Stimulated activated CD4-positive, alpha-beta T cell treated with anti-CD3 and anti-CD28 coated beads, Interleukin-2, amount 100 ng/mL, for 4 hours (primary cell): Measurements from ENCODE around the gene INTS14.
"Not testable (repeated sequence)": the region's sequence is repeated elsewhere in the genome, so short reads cannot be mapped to it uniquely, and the experiment has no call there.

Experiments used
- DNase-seq: peaks from one replicate; pipeline ENCODE4 v3.0.0-alpha.2; 2020; ENCODE audit warnings: low read depth

The INTS14 gene

DNA sequence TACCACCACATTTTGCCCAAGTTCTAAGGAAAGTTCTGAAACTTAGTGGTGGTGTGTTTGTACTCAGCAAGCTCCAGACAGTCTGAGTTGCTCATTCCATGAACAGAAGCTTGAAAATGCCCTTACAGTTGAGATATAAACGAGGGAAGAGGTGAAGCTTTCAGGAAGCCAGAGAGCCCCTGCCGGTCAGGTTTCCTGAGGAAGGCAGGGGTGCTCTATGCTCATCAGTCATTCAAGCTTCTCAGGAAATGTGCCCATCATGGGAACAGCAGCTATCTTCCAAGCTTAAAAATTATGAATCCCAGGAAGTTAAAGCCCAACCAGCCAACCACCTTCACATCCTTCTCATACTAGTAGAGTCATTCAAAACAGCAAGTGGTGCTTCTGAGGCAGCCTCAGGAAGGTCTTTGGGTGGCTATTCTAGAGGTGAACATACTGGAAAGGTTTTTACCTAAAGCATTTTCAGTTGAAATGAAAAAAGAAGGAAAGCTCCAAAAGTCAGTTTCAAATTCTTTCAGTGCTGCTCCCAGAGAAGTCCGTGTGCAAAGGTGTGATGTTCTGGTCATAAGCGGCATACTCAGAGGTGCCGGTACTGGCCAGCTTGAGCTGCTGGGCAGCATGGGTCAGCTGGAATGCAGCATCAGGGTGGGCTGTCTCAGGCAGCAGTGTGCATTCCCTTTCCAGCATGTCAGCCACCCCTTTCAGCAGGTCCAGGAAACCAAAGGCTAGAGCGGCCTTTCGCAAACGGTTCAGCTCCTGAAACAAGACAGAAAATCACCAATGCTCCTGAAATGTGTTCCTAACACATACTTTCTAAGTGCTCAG is 31.8 kb downstream of the INTS14 start:
- DNase-seq = no peak

DNA sequence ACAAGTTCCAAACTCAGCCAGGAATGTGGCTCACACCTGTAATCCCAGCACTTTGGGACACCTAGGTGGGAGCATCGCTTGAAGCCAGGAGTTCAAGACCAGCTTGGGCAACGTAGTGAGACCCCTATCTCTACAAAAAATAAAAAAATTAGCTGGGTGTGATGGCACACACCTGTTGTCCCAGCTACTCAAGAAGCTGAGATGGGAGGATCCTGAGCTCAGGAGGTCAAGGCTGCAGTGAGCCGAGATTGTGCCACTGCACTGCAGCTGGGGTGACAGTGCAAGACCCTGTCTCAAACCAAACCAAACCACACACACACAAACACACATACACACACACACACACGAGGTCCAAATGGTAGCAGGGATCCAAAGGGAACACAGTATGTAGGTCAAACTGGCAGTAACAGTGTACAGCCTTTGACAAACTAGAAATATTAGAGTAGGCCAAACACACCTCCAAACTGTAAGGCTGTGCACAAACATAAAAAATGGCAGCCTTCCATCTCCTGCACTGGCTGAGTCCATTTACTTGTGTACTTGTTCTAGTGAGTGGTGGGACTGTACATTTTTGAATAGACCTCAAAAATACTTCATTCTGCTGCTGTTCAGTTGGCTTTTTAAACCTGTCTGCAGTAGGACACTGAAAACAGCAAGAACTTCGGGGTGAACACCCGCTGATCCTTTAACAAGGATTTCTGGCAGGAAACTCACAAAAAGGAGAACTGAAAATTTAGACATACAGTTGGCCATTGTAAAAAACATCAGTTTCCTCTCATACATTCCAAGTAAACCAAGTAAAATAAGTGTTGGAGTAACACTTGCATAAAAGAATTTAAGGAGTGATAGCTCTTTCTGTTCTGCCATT is 33.6 kb downstream of the INTS14 start:
- DNase-seq = no peak

DNA sequence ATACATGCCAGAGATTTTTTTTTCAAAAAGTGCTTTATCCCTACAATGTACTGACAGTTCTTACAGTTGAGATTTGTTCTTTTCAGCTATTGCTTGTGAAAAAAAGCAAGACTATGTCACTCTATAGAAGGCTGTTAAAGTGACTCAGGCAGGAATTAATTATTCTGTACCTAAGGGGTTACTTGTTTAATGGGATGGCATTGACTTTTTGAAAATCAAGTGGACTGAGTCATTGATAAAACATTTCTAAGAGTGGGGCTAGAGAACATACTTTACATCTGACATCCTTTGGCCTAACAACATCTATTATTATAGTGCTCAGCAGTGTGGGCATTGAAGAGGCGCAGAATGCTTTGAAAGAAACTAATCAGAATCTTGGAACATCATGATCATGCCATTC is 34.3 kb downstream of the INTS14 start:
- DNase-seq = no peak

DNA sequence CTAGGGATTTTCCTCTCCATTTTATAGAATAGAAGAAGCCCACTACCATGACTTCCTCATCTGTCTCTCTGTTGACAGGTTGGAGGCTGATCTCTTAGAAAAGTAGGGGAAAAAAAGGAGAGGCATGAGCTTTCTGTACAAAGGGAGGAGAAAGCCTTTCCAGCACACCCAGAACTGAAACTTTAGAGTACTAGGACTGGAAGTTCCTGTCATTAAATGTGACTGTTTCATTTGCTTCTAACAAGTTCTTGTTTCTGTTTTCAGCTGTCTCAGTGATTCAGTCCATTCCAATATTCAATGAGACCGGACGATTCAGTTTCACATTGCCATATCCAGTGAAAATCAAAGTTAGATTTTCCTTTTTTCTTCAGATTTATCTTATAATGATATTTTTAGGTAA is 39.0 kb downstream of the INTS14 start:
- no peak for DNase-seq

DNA sequence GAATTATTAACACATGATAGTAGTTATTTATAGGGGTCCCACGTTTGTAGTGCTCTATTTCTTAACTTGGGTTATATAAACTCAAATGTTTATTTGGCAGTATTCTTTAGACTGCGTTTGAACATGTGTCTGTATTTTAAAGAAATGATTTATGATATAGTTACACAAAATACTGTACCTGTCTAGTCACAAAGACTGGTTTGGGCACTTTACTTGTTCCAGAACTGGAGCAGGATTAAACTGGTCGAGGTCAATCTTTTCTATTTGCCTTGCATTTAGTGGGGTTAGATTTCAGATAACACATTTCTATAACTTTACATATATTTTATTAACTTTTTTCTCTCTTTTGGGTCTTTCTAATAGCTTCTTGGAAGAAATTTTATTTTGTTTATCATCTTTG is 41.2 kb downstream of the INTS14 start:
- DNase-seq = no peak

DNA sequence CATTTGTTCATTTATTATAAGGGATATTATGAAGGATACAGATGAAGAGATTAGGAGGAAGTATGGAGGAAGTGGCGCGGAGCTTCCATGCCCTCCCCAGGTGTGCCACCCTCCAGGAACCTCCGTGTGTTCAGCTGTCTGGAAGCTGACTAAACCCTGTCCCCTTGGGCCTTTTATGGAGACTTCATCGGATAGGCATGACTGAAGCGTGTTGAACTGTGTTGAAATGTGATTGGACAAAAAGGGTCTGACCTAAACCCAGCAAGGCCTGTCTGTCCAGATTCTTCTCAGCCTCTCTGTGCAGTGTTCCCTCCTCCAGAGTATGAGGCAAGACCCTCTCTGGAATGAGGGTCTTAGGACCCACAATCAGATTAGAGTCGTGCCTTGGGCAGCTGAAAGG is 49.0 kb downstream of the INTS14 start:
- DNase-seq = no peak

DNA sequence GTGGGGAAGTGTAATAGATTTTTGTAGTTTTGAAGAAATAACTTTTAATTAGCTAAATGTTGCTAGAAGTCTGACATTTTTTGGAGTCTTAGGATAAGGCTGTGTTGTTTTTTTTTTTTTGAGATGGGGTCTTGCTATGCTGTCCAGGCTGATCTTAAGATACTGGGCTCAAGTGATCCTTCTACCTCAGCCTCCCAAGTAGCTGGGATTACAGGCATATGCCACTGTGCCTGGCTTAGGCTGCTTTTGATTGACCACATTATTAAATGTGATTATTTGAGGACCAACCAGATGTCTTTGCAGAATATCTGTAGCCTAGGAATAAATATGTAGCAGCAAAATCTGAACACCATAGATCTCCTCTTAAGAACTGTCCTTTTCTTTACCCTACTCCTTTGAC is 51.0 kb downstream of the INTS14 start:
- no peak for DNase-seq

DNA sequence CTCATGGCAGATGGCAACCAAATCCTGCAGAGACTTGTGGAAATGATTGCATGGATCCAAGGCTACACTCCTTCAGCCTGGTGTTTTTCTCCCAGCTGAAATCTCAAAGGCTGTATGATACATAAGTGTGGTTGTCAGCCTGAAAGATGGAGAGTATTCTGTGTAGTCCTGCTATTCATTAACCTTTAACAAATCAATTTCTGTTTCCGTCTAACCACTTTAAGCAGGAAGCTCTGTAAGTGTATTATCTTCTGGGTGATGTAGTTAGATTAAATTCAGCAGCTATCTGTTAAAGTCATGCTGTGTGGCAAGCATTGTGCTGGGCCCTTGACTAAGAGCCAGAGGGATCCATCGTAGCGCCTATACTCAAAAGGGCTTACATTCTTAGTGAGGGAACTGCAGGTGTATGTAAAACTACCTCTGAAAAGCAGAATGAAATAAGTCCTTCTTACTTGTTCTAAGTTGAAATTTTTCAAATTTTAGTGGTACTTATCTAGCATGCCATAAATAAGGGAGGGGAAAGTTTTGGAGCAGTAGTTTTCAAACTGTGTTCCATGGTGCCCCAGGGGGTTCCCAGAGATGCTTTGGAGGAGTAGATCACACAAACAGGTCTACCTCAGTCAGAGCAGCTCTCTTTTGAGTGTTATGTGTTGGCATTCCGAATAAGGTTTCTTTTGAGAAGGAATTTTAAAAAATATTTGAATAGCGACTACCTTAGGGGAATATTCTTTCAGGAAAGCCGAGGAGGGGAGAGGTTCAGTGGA is 51.8 kb downstream of the INTS14 start:
- DNase-seq = no peak

DNA sequence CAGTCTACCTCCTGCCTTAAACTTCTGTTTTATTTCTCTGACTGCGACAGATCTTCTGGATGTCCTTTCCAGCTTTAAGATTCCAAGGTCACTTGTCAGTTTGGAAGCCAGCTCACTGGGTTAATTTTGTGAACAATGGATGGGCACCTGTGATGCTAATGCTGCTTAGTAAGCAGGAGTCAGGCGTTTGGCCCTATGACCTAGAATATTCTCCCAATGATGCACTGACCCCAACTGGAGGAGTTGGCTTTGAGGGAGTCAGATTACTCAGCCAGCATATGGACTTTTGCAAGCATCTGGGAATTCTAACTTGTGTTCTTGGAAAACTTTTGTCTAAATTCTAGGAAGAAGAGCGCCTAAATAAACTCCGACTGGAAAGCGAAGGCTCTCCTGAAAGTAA is 52.6 kb downstream of the INTS14 start:
- DNase-seq = no peak

DNA sequence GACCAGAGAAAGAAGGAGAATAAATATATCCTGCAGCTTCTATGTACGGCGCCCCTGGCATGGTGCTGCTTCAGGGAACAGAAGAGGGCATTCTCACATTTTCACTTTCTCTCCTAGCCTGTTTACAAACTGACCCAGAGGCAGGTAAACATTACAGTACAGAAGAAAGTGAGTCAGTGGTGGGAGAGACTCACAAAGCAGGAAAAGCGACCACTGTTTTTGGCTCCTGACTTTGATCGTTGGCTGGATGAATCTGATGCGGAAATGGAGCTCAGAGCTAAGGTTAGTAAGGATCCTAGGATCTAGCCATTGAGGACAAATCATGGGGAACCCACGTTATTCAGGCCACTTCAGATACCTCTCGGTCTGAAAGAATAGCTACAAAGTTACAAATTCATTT is 54.3 kb downstream of the INTS14 start:
- no peak for DNase-seq

DNA sequence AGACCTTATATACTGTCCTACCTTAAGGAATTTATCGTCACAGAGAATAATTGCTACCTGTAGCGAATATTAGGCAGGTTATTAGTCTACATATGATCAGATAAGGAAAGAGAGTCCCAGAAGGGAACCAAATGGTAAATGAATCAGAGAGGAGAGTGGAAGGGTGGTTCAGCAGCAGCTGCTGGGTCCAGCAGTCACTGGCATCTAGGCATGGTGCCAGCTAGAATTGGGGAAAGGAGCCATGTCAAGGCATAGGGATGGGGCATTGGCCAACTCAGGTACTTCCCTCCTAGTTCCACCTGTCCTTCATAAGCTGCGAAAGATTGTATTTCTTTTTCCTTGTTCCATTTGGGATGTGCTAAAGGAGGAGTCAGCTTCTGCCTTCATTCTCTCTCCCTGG is 57.2 kb downstream of the INTS14 start:
- DNase-seq = no peak

DNA sequence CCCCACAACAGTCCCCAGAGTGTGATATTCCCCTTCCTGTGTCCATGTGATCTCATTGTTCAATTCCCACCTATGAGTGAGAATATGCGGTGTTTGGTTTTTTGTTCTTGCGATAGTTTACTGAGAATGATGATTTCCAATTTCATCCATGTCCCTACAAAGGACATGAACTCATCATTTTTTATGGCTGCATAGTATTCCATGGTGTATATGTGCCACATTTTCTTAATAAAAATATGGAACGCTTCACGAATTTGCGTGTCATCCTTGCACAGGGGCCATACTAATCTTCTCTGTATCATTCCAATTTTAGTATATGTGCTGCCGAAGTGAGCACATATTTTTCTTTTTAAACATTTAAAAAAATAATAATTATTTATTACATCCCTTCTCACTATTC is 58.1 kb downstream of the INTS14 start:
- not testable (repeated sequence) for DNase-seq

DNA sequence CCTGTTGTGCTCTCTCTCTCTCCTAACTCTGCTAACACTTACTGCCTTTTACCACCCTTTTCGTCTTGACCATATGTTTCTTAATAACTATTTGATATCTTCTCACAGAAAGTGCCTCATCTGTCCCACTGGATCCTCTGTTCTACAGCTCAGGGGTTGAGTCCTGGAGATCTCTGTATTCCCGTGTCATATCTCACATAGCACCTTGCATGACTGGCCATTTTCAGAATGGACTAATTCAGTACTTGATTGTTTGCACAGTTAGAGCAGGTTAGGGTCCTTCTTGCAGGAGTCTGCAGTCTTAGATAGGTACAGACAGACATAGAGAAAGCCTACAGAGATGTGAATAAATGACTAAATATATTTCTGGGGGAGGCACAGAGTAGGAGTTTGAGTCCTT is 59.7 kb downstream of the INTS14 start:
- DNase-seq = no peak

DNA sequence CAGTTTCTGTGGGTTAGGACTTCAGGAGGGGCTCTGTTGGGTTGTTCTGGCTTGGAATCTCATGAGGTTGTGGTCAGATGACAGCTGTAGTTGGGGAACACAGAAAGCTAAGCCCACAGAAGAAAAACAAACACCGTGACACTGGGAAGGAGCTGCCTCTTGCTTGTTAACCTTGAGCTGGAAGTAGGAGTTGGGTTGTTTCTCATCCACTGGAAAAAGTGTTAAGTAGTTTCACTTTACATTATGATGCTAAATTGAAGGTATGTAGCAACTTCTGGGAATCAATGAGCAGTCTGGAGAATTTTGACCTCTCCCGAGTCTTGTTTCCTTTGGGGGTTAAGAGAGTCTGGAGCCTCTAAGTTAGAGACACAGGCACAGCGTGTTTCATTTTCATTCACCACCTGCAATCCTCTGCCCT is 60.2 kb downstream of the INTS14 start:
- no peak for DNase-seq

DNA sequence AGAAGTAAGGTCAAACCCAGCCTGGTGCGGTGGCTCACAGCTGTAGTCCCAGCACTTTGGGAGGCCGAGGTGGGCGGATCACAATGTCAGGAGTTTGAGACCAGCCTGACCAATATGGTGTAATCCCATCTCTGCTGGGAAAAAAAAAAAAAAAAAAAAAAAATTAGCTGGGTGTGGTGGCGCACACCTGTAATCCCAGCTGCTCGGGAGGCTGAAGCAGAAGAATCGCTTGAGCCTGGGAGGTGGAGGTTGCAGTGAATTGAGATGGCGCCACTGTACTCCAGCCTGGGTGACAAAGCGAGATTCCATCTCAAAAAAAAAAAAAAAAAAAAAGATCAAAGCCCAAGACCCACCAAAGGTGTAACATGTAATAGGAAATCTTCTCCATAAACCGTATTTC is 61.6 kb downstream of the INTS14 start:
- not testable (repeated sequence) for DNase-seq

DNA sequence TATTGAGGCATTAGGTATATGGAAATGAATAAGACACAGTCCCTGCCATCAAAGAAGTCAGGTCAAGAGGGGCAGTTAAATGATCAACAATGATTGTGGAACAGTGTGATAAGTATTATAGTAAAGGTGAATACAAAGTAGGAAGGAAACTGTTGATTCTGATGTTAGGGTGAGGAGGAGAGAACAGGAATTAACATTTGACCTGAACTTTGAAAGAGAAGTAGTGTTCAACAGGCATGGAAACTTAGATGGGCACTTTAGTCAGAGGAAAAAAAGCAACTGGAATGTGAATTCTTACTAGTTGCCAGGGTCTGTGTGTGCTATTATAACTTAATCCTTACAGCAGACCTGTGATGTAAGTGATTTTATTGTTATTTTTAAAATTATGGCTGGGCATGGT is 63.1 kb downstream of the INTS14 start:
- no peak for DNase-seq

DNA sequence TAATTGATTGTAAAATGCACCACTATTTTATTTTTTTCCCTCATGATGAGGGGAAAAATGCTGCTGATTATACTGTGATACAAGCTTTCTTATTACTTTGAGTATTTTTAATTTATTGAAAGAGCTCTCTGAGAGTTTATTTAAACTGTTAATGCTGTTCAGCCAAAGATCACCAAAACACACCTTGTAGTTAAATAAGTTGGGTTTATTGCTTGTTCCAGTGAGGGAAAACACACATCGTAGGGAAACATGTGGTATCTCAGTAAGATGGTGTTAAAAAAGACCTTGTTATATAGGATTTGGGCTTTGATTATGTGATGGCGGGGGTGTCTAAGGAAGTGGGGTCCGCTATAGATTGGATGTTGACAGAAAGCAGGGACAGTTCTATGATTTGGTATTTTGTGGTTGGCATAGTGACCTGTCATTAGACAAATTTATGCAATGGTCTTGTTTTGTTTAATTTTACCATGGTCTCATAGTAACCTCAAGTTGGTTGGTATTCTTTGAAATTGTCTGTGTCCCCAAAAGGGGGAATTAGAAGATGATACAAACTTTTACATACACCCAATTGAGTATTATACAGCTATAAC is 69.6 kb downstream of the INTS14 start:
- no peak for DNase-seq

DNA sequence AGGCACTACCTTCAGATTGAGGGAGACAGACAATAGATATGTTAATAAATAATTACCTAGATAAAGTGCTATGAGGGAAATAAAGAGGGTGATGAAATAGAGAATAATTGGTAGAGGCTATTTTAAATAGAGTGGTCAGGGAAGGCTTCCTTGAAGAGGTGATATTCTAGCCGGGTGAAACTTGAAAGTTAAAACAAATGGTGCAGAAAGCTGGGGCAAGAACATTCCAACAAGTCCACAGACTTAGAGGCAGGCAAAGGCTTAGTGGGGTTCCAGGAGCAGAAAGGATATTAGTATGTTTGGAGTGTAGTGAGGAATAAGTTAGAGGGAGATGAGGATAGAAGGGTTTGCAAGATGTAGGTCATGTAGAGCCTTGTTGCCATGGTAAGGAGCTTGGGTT is 70.6 kb downstream of the INTS14 start:
- DNase-seq = no peak

DNA sequence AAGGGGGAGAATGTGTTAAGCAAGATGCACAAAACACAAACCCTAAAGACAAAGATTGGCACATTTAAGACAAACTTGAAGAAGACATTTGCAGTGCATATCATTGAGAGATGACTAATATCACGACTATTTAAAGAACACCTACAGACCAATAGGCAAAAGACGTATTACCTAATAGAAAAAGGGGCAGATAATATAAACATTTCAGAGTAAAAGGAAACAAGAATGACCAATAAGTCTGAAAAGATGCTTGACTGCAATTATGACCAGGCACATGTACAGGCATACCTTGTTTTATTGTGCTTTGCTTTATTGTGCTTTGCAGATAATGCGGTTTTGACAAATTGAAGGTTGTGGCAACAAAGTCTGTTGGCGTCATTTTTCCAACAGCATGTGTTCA is 75.7 kb downstream of the INTS14 start:
- no peak for DNase-seq

DNA sequence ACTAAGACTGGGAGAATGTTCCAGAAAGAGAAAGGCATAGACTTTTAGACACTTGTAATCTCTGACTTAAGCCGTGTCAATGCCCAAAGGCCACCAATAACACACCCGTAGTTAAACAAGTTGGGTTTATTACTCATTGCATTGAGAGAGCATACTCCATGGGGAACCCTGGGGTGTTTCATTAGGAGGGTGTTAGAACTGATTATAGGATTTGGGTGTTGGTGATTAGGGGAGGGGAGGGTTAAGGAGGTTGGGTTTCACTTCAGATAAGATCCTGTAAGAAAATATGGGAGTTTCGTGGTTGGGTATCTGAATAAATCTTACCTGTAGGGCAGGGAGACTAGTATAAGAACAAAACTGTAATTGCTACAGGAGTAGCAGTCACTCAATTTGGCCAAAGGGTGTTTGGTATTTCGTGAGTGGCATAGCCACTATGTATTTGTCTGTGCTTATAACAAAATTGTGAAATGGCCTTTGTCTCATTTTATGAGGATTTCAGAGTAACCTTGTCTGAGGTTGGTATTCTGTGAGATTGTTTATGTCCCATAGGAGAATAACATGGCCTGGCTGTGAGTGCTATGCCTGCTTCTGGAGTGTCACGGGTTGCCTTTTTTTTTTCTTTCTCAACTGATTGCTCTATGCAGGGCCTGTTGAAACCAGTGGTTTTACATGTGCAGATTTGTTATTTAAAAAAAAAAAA is 77.7 kb downstream of the INTS14 start:
- no peak for DNase-seq

DNA sequence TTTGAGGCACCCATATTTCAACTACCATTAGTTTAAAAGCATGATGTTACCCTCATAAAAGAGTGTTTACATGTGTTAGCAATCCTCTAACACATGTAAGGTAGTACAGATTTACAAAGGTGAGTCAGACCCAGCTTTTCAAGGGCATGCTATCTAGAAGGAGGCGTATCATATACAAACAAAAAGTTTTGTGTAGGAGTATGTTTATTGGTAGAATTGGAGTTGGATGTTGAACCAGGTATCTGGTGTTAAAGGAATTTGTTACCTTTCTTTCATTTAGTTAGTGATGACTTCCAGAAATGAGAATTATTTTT is 78.2 kb downstream of the INTS14 start:
- DNase-seq = no peak
